Ammon's horn (tissue), 1 donor: Measurements from ENCODE around the gene CLIC3.

Source experiments
- DNase-seq: peaks from one replicate; pipeline ENCODE4 v3.0.0-alpha.2; 2016; ENCODE audit warnings: low spot score

The CLIC3 gene

DNA sequence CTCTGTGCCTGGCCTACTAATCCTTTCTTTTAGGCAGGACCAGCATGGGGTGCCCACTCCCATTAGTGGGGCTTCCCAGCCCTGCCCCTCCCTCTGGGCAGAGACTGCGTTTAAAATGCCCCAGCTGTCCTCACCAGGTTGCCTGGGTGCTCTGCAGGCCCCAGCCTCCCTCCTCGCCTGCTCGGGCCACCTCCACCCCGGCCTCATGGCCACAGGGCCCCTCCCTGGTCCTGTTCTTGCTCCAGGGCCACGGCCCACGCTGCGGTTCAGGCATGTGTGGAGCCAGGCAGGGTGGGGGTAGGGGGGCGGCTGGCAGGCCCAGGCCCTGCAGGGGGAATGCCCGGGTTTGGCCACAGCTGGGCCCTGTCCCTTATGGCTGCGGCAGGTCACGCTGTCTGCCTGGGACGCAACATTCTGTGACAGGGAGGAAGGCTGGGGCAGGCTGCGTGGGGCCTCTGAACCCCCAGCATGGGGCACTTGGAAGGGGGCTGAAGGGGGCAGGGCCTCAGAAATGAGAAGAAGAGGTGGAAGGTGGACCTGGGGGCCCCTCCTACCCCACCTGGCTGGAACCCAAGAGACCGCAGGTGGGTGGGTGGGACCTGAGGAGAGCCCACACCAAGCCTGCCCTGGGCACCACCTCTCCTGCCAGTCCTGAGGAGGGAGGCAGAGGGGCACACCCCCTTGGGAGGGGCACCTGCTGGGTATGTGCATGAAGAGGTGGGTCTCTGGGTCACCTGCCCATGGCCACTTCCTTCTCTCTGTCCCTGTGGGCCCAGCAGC, 44.6 kb downstream of the CLIC3 start, which contains the start of gene LCN12:
LCN12 (plus strand) TSS at position 733 of the 780 bp plus-strand sequence. CDS start 55 bp downstream, outside the sequence.
- DNase-seq: no peak

DNA sequence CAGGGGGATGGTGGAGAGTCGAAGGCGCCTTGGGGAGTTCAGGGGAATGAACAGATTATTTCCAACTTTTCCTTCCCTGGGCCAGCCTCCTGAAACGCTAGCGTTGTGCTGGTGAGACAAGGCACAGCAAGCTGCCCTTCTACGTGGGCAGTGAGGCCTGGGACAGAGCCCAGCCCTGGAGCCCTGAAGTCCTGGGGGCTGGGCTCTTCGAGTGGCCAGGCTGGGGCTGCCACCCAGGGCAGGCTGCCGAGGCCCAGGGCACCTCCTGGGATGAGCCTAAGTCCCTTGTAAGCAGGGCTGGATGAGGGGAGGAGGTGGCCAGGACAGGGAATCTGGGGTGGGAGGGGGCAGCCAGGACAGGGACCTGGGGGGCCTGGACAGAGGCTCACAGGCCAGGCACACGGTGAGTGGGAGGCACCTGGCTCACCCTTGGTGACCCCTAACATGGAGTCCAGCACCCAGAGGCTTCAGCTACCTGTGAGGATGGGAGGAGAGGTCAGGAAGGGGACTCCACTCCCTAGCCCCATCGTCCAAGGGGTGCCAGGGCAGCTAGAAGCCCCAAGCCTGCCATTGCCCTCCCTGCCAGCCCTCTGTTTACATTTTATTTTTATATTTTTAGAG, 45.6 kb downstream of the CLIC3 start:
- no peak for DNase-seq

DNA sequence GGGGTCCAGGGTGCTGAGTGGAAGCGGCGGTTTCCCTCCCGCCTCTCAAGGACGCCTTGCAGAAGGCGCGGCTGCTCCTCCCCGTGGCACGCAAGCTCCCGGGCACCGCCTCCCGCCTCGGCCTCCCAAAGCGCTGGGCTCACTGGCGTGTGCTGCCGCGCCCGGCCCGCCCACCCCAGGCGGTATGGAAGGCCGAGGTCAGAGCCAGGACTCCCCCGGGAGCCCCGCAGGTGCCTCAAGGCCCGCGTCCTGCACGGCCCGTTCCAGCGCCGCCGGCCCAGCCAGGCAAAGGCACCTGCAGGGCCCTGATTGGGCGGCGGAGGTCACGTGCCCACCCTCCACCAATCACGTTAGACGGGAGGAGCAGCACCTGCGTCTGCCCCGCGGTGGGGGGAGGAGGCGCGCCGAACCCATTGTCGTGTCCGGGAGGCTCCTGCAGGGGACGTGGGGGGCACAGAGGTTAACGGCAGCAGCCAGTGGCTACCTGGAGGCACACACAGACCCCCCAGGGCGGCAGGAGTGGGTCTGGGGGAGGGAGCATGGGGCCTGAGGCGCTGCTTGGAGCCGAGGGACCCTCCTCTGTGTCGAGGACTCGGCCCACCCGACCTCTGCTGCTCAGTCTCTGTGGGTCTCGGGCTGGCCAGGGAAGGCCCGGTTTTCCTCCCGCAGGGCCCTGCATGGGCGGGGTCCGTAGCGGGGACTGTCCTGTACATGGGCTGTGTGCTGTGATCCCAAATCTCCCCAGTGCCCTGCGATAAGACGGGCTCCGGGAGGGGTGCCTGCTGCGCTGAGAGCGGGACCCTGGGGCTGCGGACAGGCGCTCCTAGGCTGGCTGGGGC, 46.3 kb downstream of the CLIC3 start:
- peak; percentile 98 for DNase-seq

DNA sequence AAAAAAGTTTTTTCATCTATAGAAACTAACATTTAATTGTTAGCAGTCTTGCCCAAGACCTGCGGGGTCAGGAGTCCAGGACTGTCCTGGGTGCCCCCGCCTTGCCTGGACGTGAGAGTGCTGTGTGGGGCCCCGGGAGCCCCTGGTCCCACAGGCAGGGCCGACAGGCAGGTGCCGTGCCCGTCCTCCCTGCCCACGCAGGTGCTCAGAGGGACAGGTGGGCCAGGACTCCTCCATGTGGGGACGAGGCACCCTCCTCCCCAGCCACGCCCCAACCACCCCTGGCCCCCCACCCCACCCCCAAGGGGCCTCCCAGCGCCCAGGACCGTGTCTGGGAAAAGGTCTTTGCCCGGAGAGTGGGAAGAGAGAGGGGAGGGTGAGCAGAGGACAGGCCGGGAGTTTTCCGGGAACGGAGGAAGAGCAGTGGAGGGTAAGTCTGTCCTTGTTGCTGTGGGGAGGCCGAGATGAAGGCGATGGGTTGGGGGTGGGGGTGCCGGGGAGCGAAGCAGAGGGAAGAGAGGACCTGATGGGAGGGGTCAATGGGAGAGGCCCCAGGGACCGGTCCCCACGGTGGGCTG, 47.0 kb downstream of the CLIC3 start:
- DNase-seq: no peak

DNA sequence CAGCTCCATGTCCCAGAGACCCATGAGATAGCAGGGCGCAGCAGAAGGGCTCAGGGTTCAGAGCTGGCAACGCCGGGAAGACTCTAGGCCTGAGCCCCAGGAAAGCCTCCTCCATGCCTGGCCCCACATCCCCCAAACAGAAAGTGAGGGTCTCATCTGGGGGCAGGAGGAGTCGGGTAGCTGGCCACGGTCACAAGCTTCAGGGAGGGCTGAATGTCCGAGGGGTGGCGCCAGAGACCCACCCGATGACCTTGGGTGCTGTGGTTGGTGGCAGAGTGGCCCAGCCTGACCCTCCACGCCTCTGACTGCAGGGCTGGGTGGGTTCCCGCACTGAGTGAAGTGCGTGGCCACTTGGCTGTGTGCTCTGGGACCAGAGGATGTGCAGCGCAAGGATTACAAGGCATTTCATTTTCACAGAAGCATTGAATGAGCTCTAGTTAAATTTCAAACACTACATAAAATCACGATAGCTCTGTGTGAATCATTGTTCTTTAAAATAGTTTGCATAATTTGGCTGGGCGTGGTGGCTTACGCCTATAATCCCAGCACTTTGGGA, 48.3 kb downstream of the CLIC3 start:
- DNase-seq: peak; percentile 85

DNA sequence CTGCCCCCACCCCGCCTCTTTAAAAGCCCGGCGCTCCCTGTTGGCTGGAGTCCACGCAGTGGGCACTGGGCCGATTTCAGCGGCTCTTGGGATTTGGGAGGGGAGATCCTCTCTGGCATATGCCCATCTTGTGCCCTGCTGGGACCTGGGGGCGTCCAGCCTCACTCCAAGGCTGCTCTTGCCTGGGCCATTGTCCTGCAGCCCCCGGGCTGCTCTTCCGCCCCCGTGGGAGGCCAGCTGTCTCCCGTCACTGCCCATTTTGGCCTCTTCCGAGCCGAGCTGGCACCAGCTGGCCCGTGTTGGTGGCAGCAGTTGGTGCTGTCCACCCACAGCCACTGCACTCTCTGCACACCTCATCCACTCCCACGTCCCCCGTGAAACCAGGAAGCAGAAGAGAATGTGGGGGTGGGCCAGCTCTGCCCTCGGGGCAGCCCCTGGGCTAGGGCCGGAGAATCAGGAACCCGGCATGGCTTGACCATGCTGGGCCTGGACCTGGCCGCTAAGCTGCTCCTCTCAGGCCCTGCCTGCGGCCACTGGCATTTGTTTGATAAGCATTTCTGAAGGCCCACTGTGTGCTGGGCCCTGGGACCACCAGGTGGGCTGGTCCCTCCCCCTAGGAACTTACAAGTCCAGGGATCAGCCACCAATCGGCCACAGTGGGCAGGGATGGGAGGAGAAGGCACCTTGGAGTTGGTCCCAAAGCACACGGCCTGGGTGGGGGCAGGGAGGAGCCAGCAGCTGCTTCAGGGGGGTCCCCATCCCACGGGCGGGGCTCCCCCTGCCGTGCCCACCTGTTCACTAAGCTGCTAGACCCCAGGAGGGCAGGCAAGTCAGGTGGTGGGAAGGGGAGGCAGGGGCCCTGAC, 49.1 kb downstream of the CLIC3 start:
- peak; percentile 65 for DNase-seq

DNA sequence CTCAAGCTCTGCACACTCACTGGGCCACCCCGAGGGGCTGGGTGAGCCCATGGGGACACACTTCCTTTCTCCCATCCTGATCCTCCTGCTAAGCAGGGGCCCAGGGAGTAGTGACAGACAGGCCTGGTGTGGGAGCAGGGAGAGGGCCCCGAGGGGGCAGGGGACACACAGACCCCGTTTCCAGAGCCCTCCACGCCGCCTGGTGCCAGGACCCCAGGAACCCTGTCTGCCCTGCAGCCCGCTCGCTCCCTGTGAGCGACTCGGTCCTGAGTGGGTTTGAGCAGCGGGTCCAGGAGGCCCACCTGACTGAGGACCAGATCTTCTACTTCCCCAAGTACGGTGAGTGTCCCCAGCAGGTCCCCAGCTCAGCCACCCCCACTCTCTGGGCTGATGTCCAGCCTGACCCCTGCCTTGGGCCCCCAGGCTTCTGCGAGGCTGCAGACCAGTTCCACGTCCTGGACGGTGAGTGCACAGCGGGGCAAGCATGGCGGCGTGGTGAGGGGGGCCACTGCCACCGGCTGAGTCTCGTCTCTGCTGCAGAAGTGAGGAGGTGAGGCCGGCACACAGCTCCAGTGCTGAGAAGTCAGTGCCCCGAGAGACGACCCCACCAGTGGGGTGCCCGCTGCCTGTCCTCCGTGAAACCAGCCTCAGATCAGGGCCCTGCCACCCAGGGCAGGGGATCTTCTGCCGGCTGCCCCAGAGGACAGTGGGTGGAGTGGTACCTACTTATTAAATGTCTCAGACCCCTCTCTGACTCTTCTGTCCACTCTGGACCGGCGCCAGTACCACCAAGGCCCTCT, 49.9 kb downstream of the CLIC3 start:
- no peak for DNase-seq

DNA sequence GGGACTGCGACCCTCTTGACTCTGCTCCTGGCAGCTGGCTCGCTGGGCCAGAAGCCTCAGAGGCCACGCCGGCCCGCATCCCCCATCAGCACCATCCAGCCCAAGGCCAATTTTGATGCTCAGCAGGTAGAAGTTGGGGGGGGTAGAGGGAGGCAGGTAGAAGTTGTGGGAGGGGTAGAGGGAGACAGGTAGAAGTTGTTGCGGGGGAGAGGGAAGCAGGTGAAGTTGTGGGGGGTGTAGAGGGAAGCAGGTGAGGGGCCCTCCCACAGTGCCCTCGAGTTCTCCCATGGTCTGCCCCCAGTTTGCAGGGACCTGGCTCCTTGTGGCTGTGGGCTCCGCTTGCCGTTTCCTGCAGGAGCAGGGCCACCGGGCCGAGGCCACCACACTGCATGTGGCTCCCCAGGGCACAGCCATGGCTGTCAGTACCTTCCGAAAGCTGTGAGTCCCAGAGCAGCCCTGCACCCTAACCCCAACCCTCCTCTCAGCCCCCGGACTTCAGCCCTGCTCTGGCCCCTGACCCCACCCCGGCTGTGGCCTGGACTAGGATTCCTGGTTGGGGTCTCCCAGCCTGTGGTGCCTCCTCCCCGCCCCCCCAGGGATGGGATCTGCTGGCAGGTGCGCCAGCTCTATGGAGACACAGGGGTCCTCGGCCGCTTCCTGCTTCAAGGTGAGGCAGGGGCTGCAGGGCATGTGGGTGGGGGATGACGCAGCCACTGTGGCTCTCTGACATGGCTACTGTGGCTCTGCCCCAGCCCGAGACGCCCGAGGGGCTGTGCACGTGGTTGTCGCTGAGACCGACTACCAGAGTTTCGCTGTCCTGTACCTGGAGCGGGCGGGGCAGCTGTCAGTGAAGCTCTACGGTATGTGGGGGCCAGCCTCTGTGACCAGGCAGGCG, 50.8 kb downstream of the CLIC3 start:
- no peak for DNase-seq
